Prostate gland (tissue), 2 donors: ENCODE measurements around the gene CDKL4. TPM values are rescaled to one million over a fixed set of nuclear protein-coding genes. Genes with fewer than 3 reads are reported as not detected.
"Not testable (repeated sequence)": the region's sequence is repeated elsewhere in the genome, so short reads cannot be mapped to it uniquely, and the experiment has no call there.

Source experiments
- DNase-seq: peaks from one replicate; pipeline ENCODE4 v3.0.0-alpha.2; 2019; ENCODE audit warnings: low spot score
- H3K27ac ChIP-seq, 2 donors: fragments of 200-600 bp; sonication (generic); 2 replicates each; pipeline ENCODE4 v1.5.1; 2017 to 2019
- H3K27me3 ChIP-seq: fragments of 200-600 bp; sonication (generic); replicated peaks from 2 replicates; pipeline ENCODE4 v1.5.1; 2019; ENCODE audit not compliant: insufficient read depth
- H3K36me3 ChIP-seq, 2 donors: fragments of 200-600 bp; sonication (generic); 1 replicate in 1 of 2; 2 replicates in 1 of 2; pipeline versions ENCODE4 v1.5.1 to v1.8.1; 2017 to 2019
- H3K4me1 ChIP-seq: fragments of 200-600 bp; sonication (generic); replicated peaks from 2 replicates; pipeline ENCODE4 v1.5.1; 2019
- H3K4me3 ChIP-seq, 2 donors: fragments of 200-600 bp; sonication (generic); 2 replicates each; pipeline ENCODE4 v1.5.1; 2017 to 2019
- H3K9me3 ChIP-seq: fragments of 200-600 bp; sonication (generic); 2 replicates; pipeline ENCODE4 v1.5.1; 2017
- CTCF ChIP-seq, 4 experiments: fragments of 200-600 bp in 2 of 4; fragments of 450-650 bp in 2 of 4; sonication (generic) in 2 of 4; IDR thresholded peaks; 1 replicate in 3 of 4; 2 replicates in 1 of 4; pipeline ENCODE4 v1.5.1; 2016 to 2019; ENCODE audit warnings: antibody characterized with exemption in 4 of 4, mild to moderate bottlenecking in 2 of 4, moderate library complexity in 2 of 4
- POLR2A ChIP-seq: fragments of 450-650 bp; IDR thresholded peaks from one replicate; pipeline ENCODE4 v1.6.1; 2016; ENCODE audit warnings: antibody characterized with exemption, mild to moderate bottlenecking
- POLR2AphosphoS5 ChIP-seq: sonication (generic); formaldehyde crosslinking; IDR thresholded peaks from one replicate; pipeline ENCODE4 v1.6.1; 2017; ENCODE audit warnings: antibody characterized with exemption
- WGBS: methylation state at CpG from one replicate; pipeline ENCODE4 v1.1.5; 2018; 5-methylcytosine and 5-hydroxymethylcytosine counted together
- intact Hi-C: fragments of 100-400 bp; cut with DNase I; formaldehyde crosslinking; loops from one replicate; pipeline ENCODE4 v1.14.2; 2022
- total RNA-seq, 2 donors: library from RNA; depleted of rRNA; stranded (reverse); fragments of >200 nt; gene quantifications; one replicate each; pipeline ENCODE4 v1.1.0, GENCODE V29; 2016

Gene CDKL4
- total RNA-seq, 2 donors from 2014 or later = not detected

- Histone ChIP-seq H3K9me3 (no peaks in the 10 kb centered on the region), H3K36me3 (no peaks in the 10 kb centered on the region), H3K4me3 (no peak overlapping the region), H3K4me1 (no peaks in the 10 kb centered on the region), H3K27ac (no peak overlapping the region), H3K27me3 (no peaks in the 10 kb centered on the region)
- intact Hi-C loops = no loop called here
- 42% methylated on average over 8 of the region's 8 CpGs for WGBS
- TF ChIP-seq POLR2AphosphoS5 (no peak), CTCF (IDR thresholded peaks at IDR 0.05) (no peak), POLR2A (no peak)
- no peak for DNase-seq
Observed at GRCh38 chr2:39141334-39142271, 102.2 kb downstream of the CDKL4 start.

GRCh38 chr2:39140948-39141333 lies 102.8 kb downstream of the CDKL4 start:
- H3K4me3 ChIP-seq, H3K9me3 ChIP-seq, H3K4me1 ChIP-seq, DNase-seq, H3K27me3 ChIP-seq, intact Hi-C loops, H3K27ac ChIP-seq, H3K36me3 ChIP-seq: not testable (repeated sequence)
- 63% methylated on average over 7 of the region's 7 CpGs for WGBS

- H3K27me3 ChIP-seq = no peaks in the 10 kb centered on the region
- intact Hi-C loops = no loop called here
- TF ChIP-seq POLR2AphosphoS5 (no peak), POLR2A (no peak), CTCF (IDR thresholded peaks at IDR 0.05) (no peak)
- no peak overlapping the region for H3K4me3 ChIP-seq
- H3K9me3 ChIP-seq = no peaks in the 10 kb centered on the region
- H3K27ac ChIP-seq = no peak overlapping the region
- no peaks in the 10 kb centered on the region for H3K4me1 ChIP-seq
- H3K36me3 ChIP-seq = no peaks in the 10 kb centered on the region
- 54% methylated on average over 3 of the region's 3 CpGs for WGBS
- DNase-seq = no peak
Observed at GRCh38 chr2:39140322-39140847, 103.4 kb downstream of the CDKL4 start.

GRCh38 chr2:39139511-39140237 lies 104.1 kb downstream of the CDKL4 start:
- Histone ChIP-seq H3K4me3 (no peak overlapping the region), H3K4me1 (no peaks in the 10 kb centered on the region), H3K27ac (no peak overlapping the region), H3K36me3 (no peaks in the 10 kb centered on the region), H3K27me3 (no peaks in the 10 kb centered on the region), H3K9me3 (no peaks in the 10 kb centered on the region)
- 36% methylated on average over 2 of the region's 2 CpGs for WGBS
- DNase-seq = no peak
- TF ChIP-seq POLR2A (no peak), POLR2AphosphoS5 (no peak), CTCF (IDR thresholded peaks at IDR 0.05) (no peak)
- intact Hi-C loops = no loop called here

- Histone ChIP-seq H3K27me3 (no peaks in the 10 kb centered on the region), H3K27ac (no peak overlapping the region), H3K9me3 (no peaks in the 10 kb centered on the region), H3K4me3 (no peak overlapping the region), H3K36me3 (no peaks in the 10 kb centered on the region), H3K4me1 (no peaks in the 10 kb centered on the region)
- no peak for TF ChIP-seq CTCF (IDR thresholded peaks at IDR 0.05)
- intact Hi-C loops = no loop called here
- no peak for DNase-seq
- 80% methylated on average over 8 of the region's 8 CpGs for WGBS
Observed at GRCh38 chr2:39138837-39139211, 104.9 kb downstream of the CDKL4 start.

- WGBS = 91% methylated on average over 18 of the region's 18 CpGs
- H3K9me3 ChIP-seq, H3K27ac ChIP-seq, H3K27me3 ChIP-seq, intact Hi-C loops, DNase-seq, H3K4me3 ChIP-seq, H3K36me3 ChIP-seq, H3K4me1 ChIP-seq: not testable (repeated sequence)
Observed at GRCh38 chr2:39138187-39138836, 105.5 kb downstream of the CDKL4 start.
